Measurements from ENCODE around the gene WDFY2. TPM values are rescaled to one million over a fixed set of nuclear protein-coding genes. Genes with fewer than 3 reads are reported as not detected.

Gene WDFY2
- total and polyA plus RNA-seq, 12 donors, result 13.2 to 38.6 (median 26.0) TPM

- no peak overlapping the region for H3K4me3 ChIP-seq
Observed at GRCh38 chr13:51663973-51664957, 80.0 kb downstream of the WDFY2 start.

GRCh38 chr13:51665456-51665855 lies 81.2 kb downstream of the WDFY2 start:
- peaks cover 39 to 71% of the 10 kb centered on the region in 2 donors for H3K4me1 ChIP-seq (replicated peaks in 1 of 2)

More at GRCh38 chr13:51663973-51664957, 80.0 kb downstream of the WDFY2 start:
- Histone ChIP-seq H3K27me3 (no peaks in the 10 kb centered on the region), H3K9me3 (replicated peaks in 1 of 3) (no peaks in the 10 kb centered on the region), H3K36me3 (replicated peaks in 1 of 2) (no peaks in the 10 kb centered on the region), H3K27ac (no peak overlapping the region), H3K4me1 (replicated peaks in 1 of 2) (peaks cover 30 to 73% of the 10 kb centered on the region in 2 donors)
- 74 to 82% (median 76%) methylated on average over 8 of the region's 8 CpGs for WGBS, 4 donors
- DNase-seq, result no peak
- intact Hi-C loops (cut with DNase I), result no loop called here
- no peak for TF ChIP-seq CTCF (IDR thresholded peaks at IDR 0.05)
- no peak for TF ChIP-seq POLR2A (IDR thresholded peaks at IDR 0.05)

GRCh38 chr13:51666374-51666773 lies 82.1 kb downstream of the WDFY2 start:
- DNase-seq, result no peak
- Histone ChIP-seq H3K27me3 (no peaks in the 10 kb centered on the region), H3K4me1 (replicated peaks in 1 of 2) (peaks cover 30 to 62% of the 10 kb centered on the region in 2 donors), H3K27ac (peak overlapping the region in 1 of 5 donors; percentile 39), H3K4me3 (no peak overlapping the region), H3K36me3 (replicated peaks in 1 of 2) (no peaks in the 10 kb centered on the region), H3K9me3 (replicated peaks in 1 of 3) (no peaks in the 10 kb centered on the region)
- intact Hi-C loops (cut with DNase I), result no loop called here
- 60 to 71% (median 65%) methylated on average over 1 of the region's 1 CpG for WGBS, 4 donors
- TF ChIP-seq POLR2A (IDR thresholded peaks at IDR 0.05) (no peak), CTCF (IDR thresholded peaks at IDR 0.05) (no peak)

More at GRCh38 chr13:51665456-51665855, 81.2 kb downstream of the WDFY2 start:
- no peak for DNase-seq
- Histone ChIP-seq H3K4me3 (no peak overlapping the region), H3K27me3 (no peaks in the 10 kb centered on the region), H3K9me3 (replicated peaks in 1 of 3) (no peaks in the 10 kb centered on the region), H3K36me3 (replicated peaks in 1 of 2) (no peaks in the 10 kb centered on the region), H3K27ac (peak overlapping the region in 1 of 5 donors; percentile 39)
- TF ChIP-seq POLR2A (IDR thresholded peaks at IDR 0.05) (no peak), CTCF (IDR thresholded peaks at IDR 0.05) (no peak)
- WGBS, 4 donors, result 77 to 90% (median 87%) methylated on average over 2 of the region's 2 CpGs
- intact Hi-C loops (cut with DNase I), result no loop called here

- peaks cover 30 to 59% of the 10 kb centered on the region in 2 donors for H3K4me1 ChIP-seq (replicated peaks in 1 of 2)
- no peak for DNase-seq
- H3K9me3 ChIP-seq (replicated peaks in 1 of 3), result no peaks in the 10 kb centered on the region
- no peaks in the 10 kb centered on the region for H3K27me3 ChIP-seq
- TF ChIP-seq CTCF (IDR thresholded peaks at IDR 0.05) (no peak), POLR2A (IDR thresholded peaks at IDR 0.05) (no peak)
- peak overlapping the region in 1 of 5 donors; percentile 39 for H3K27ac ChIP-seq
- no peak overlapping the region for H3K4me3 ChIP-seq
- 57 to 75% (median 65%) methylated on average over 1 of the region's 1 CpG for WGBS, 4 donors
- intact Hi-C loops (cut with DNase I), result no loop called here
- no peaks in the 10 kb centered on the region for H3K36me3 ChIP-seq (replicated peaks in 1 of 2)
Observed at GRCh38 chr13:51666839-51667238, 82.6 kb downstream of the WDFY2 start.
